Stimulated activated effector memory CD8-positive, alpha-beta T cell treated with anti-CD3 and anti-CD28 coated beads, Interleukin-12 subunit alpha, Interleukin-12 subunit beta, amount 100 ng/mL, for 72 hours (primary cell): Measurements from ENCODE around the gene VTI1A.
A peak's percentile ranks its signal among the peaks of the same experiment; 100 is the strongest.

Source experiments
- ATAC-seq: fragments of 150-1000 bp; cut with Tn5 transposase; 2 replicates; pipeline ENCODE4 v1.10.0; 2021
- DNase-seq, 2 donors: peaks; one replicate each; pipeline ENCODE4 v3.0.0; 2021 to 2022; ENCODE audit warnings: low spot score in 2 of 2
- H3K27ac Mint-ChIP-seq: one replicate; pipeline ENCODE4 v1.8.0; 2022; ENCODE audit warnings: mild to moderate bottlenecking, mixed read lengths
- H3K36me3 Mint-ChIP-seq: one replicate; pipeline ENCODE4 v1.8.0; 2022; ENCODE audit warnings: mild to moderate bottlenecking, mixed read lengths
- H3K4me1 Mint-ChIP-seq: one replicate; pipeline ENCODE4 v1.8.0; 2022; ENCODE audit warnings: mixed read lengths
- H3K4me3 Mint-ChIP-seq: one replicate; pipeline ENCODE4 v1.8.0; 2022; ENCODE audit warnings: mild to moderate bottlenecking, mixed read lengths
- H3K9me3 Mint-ChIP-seq: one replicate; pipeline ENCODE4 v1.8.0; 2022; ENCODE audit warnings: mixed read lengths

Gene VTI1A

DNA sequence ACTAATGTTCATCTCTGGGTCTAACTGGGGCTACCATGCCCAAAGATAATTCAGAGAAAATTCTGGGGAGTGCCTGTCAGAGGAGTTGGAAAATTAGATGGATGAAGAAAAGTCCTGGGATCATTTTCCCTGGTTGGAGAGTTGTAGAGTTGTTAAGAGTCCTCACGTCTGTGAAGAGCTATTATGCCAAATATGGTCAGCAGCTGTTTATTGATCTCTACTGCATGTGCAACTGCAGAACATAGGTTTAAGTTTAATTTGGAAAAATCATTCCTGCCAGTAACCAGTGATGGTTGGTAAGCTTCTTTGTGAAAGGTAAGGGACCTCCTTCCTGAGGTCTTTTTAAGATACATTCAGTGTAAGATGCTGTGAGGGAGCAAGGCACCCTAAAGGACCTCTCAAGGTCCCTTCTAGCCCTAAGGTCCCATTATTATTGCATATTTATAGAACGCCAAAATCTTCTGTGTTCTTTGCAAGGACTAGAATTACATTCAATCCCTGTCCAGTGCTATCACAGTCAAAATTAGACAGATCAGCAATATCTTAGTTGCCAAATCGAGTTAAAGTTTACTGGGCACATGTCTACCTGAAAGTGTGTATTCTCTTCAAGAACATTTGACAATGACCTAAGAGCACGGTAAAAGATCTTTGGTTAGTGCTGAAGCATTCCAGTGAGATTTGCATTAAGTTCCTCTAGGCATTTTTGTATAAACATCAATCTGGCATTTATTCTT is 62.7 kb downstream of the VTI1A start:
- peaks cover 25% of the 10 kb centered on the region for H3K4me1 Mint-ChIP-seq
- no peak overlapping the region for H3K4me3 Mint-ChIP-seq
- H3K27ac Mint-ChIP-seq, result no peak overlapping the region
- peaks cover 6% of the 10 kb centered on the region for H3K36me3 Mint-ChIP-seq
- no peaks in the 10 kb centered on the region for H3K9me3 Mint-ChIP-seq
- DNase-seq, result no peak
- ATAC-seq, result no peak

DNA sequence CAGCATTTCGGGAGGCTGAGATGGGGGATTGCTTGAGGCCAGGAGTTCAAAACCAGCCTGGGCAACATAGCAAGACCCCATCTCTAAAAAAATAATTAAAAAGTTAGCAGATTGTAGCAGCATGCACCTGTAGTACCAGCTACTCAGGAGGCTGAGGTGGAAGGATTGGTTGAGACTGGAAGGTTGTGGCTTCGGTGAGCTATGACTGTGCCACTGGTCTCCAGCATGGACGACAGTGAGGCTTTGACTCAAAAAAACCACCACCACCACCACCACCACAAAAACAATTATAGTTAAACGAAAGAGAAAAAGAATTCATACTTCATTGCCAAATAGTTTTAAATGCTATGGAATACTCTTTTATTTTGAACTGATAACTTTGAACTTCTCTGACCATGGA is 63.4 kb downstream of the VTI1A start:
- H3K4me3 Mint-ChIP-seq, result no peak overlapping the region
- peaks cover 25% of the 10 kb centered on the region for H3K4me1 Mint-ChIP-seq
- peaks cover 6% of the 10 kb centered on the region for H3K36me3 Mint-ChIP-seq
- no peak overlapping the region for H3K27ac Mint-ChIP-seq
- peak; percentile 100 for ATAC-seq
- peak in 1 of 2 donors; percentile 63 for DNase-seq
- H3K9me3 Mint-ChIP-seq, result no peaks in the 10 kb centered on the region

DNA sequence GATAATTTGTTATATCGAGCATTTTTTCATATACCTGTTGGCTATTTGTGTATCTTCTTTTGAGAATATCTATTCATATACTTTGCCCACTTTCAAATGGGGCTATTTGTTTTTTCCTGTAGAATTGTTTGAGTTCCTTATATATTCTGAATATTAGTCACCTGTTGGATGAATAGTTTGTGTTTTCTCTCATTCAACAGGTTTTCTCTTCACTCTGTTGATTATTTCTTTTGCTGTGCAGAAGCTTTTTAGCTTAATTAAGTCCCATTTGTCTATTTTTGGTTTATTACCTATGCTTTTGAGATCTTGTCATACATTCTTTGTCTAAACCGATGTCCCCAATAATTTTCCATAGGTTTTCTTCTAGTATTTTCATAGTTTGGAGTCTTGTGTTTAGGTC is 65.3 kb downstream of the VTI1A start:
- Mint-ChIP-seq H3K9me3 (no peaks in the 10 kb centered on the region), H3K4me3 (no peak overlapping the region), H3K27ac (no peak overlapping the region), H3K4me1 (peaks cover 21% of the 10 kb centered on the region), H3K36me3 (peaks cover 6% of the 10 kb centered on the region)
- no peak for ATAC-seq
- DNase-seq, result no peak

DNA sequence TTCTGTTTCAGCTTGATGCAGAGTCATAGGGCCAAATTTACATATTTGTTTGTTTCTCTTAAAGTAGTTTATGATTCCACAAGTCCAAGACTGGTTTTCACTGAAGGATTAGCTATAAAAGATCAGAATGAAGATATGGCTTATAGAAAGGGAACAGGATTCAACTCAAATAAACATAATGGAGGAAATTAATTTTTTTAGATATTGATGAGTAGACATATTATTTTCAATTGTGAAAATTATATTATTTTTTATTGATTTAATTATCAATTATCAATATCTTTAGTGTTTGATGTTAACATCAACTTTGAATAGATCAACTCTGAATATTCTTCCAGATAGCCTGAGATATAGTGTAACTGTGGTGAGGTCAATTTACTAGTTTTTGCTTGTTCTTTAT is 68.1 kb downstream of the VTI1A start:
- H3K36me3 Mint-ChIP-seq, result peaks cover 6% of the 10 kb centered on the region
- no peak overlapping the region for H3K27ac Mint-ChIP-seq
- H3K4me1 Mint-ChIP-seq, result peaks cover 20% of the 10 kb centered on the region
- DNase-seq (no peak), ATAC-seq (no peak)
- no peak overlapping the region for H3K4me3 Mint-ChIP-seq
- H3K9me3 Mint-ChIP-seq, result no peaks in the 10 kb centered on the region

DNA sequence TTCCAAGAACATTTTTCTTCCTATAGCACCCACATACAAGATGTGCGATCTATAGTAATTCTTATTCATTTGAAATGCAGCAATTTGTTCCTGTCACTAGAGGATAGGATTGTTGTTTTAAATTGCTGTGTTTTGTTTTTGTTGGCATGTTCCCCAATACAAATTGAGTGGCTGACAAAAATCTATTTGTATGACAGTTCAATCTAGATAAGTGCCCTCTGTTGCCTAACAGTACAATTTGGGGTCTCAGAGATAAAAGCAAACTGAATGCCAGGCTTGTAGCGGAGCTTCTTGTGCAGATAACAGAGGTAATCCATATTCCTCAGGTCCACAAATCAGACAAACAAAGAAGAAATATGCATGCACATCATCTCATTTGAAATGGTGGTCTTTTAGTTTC is 68.8 kb downstream of the VTI1A start:
- no peaks in the 10 kb centered on the region for H3K36me3 Mint-ChIP-seq
- H3K4me1 Mint-ChIP-seq, result peaks cover 20% of the 10 kb centered on the region
- H3K4me3 Mint-ChIP-seq, result no peak overlapping the region
- ATAC-seq, result no peak
- no peak overlapping the region for H3K27ac Mint-ChIP-seq
- H3K9me3 Mint-ChIP-seq, result no peaks in the 10 kb centered on the region
- DNase-seq, result no peak

DNA sequence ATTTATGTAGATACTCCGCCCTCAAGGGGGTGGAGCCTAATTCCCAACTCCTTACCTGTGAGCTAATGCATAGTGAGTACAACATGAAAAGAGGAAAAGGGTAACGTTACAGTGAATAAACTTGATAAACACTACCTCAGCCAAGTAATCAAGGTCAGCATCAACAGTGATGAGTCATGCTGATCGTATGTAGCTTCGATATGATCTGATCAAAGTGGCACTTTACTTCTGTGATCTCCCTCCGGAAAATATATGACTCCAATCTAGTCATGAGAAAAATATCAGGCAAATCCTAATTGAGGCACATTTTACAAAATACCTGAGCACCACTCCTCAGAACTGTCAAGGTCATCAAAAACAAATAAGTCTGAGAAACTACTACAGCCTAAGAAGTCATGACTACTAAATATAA is 70.4 kb downstream of the VTI1A start:
- Mint-ChIP-seq H3K4me1 (peaks cover 13% of the 10 kb centered on the region), H3K27ac (no peak overlapping the region), H3K4me3 (no peak overlapping the region), H3K36me3 (no peaks in the 10 kb centered on the region), H3K9me3 (no peaks in the 10 kb centered on the region)
- DNase-seq (no peak), ATAC-seq (no peak)

DNA sequence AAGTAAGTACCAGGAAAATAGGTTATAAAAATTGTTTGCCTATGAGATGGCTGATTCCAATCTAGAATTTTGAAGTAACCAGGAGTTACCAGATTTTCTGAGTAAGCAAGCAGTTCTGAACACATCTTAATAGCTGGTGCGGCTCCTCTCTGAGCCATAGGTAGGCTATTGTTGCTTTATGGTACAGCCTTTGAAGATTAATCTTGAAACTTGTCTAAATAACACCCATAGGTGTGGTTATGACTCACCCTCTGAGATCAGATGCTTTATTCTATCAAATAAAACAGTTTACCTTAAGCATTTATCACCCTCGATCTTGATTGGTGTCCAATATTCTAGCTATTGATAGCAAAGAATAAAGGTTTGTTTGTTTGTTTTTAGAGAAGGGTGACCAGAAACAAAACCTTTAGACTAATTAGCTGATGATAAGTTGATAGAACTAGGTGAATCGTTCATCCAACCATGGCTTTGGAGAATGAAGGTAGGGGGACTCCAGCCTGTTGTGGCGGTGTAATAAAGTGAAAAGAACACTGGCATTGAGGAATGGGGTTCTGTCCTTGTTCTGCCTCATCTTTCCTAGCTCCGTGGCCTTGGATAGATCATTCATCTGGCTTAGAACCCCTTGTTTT is 72.2 kb downstream of the VTI1A start:
- H3K9me3 Mint-ChIP-seq, result no peaks in the 10 kb centered on the region
- peaks cover 13% of the 10 kb centered on the region for H3K4me1 Mint-ChIP-seq
- H3K36me3 Mint-ChIP-seq, result no peaks in the 10 kb centered on the region
- H3K4me3 Mint-ChIP-seq, result no peak overlapping the region
- DNase-seq (no peak), ATAC-seq (peak; percentile 100)
- no peak overlapping the region for H3K27ac Mint-ChIP-seq

DNA sequence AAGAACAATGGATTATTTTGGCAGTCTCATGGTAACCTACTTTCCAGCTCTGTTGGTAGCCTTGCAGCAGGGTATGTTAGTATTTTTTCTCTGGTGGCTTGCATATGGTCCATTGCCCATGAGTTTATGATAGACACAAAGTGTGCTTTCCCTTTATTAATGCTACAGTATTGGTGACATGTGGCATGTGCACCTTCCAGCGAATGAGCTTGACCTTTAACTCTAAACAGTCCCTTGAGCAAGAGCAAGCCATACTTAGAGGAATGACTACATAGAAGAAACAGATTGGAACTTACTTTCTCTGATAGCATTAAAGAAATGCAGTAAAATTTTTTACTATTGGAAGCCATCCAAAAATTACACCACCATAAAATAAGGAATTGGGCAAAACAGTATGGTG is 73.9 kb downstream of the VTI1A start:
- no peak overlapping the region for H3K27ac Mint-ChIP-seq
- ATAC-seq (no peak), DNase-seq (no peak)
- H3K4me3 Mint-ChIP-seq, result no peak overlapping the region
- H3K4me1 Mint-ChIP-seq, result peaks cover 28% of the 10 kb centered on the region
- H3K36me3 Mint-ChIP-seq, result no peaks in the 10 kb centered on the region
- no peaks in the 10 kb centered on the region for H3K9me3 Mint-ChIP-seq

DNA sequence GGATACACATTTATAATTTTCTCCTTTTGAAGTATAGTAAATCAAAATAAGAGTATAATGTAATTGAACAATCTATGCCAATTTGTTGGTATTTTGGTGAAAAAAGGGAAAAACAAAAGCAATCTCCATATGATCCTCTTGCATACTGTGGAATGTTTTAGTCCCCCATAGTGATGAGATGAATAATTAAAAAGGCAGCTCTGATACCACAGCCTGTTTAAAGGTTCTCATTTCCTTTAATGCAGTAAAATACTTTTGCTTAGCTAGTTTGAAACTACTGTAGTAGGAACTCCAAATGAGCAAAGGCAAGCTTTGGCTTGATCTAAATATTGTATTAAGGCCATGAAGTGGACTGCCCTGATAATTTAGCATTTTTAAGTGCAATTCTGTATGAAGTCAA is 77.6 kb downstream of the VTI1A start:
- DNase-seq (no peak), ATAC-seq (no peak)
- Mint-ChIP-seq H3K36me3 (peaks cover 5% of the 10 kb centered on the region), H3K9me3 (no peaks in the 10 kb centered on the region), H3K27ac (no peak overlapping the region), H3K4me1 (peaks cover 36% of the 10 kb centered on the region), H3K4me3 (no peak overlapping the region)

DNA sequence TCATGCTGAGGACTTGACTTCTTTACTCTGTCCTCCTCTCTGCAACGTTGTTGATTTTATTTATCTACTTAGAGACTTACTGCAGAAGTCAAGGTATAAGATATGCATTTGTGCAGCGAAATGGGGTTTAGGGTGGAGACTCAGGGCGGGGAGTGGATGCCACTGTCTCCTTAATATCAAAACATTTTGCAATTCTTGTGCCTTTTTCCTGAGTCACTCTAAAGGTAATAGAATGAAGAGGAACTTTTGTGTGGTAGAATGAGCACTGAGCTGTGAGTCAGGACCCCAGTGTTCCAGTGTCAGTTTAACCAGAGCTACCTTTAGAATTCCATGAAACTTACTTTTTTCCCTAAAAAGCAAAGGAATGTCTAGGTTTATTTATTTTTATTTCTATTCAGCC is 78.2 kb downstream of the VTI1A start:
- ATAC-seq (no peak), DNase-seq (no peak)
- Mint-ChIP-seq H3K27ac (peak overlapping the region; percentile 32), H3K4me3 (no peak overlapping the region), H3K9me3 (no peaks in the 10 kb centered on the region), H3K4me1 (peaks cover 36% of the 10 kb centered on the region), H3K36me3 (peaks cover 5% of the 10 kb centered on the region)

DNA sequence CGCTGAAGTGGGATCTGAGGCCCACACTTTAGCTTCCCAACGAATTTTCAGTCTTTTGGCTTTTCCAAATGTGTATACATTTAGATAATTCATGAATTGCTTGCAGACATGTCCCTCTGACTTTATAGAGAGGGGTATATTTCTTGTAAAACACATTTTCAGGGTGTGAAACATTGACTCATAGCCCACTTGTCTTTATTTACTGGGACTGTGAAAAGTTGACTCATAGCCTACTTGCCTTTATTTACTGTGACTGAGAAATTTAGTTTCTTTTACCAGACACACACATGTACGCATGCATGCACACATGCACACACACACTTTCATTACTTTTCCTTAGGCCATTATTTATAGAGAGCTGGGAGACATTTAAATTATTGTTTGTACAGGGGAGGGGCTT is 79.1 kb downstream of the VTI1A start:
- ATAC-seq (peak; percentile 97), DNase-seq (no peak)
- Mint-ChIP-seq H3K9me3 (no peaks in the 10 kb centered on the region), H3K4me1 (peaks cover 43% of the 10 kb centered on the region), H3K36me3 (peaks cover 14% of the 10 kb centered on the region), H3K4me3 (peak overlapping the region; percentile 43), H3K27ac (peak overlapping the region; percentile 32)

DNA sequence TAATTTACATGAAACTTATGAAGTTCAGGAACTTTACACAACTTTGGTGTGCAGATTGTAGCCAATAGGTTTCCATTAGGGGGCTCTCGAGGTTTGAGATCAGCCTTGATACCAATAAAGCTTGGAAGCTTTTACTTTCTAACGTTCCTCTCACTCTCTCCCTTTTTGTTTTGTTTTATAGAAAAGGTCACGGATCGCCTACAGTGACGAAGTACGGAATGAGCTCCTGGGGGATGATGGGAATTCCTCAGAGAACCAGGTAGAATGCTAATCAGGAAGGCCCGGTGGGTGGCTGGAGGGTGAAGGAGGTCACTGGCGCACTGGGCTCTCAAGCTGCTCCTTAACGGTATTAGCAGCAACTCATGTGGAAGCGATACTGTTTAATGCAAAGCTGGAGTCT is 79.9 kb downstream of the VTI1A start:
- no peaks in the 10 kb centered on the region for H3K9me3 Mint-ChIP-seq
- H3K27ac Mint-ChIP-seq, result no peak overlapping the region
- DNase-seq (no peak), ATAC-seq (no peak)
- peaks cover 51% of the 10 kb centered on the region for H3K4me1 Mint-ChIP-seq
- H3K36me3 Mint-ChIP-seq, result peaks cover 22% of the 10 kb centered on the region
- no peak overlapping the region for H3K4me3 Mint-ChIP-seq

DNA sequence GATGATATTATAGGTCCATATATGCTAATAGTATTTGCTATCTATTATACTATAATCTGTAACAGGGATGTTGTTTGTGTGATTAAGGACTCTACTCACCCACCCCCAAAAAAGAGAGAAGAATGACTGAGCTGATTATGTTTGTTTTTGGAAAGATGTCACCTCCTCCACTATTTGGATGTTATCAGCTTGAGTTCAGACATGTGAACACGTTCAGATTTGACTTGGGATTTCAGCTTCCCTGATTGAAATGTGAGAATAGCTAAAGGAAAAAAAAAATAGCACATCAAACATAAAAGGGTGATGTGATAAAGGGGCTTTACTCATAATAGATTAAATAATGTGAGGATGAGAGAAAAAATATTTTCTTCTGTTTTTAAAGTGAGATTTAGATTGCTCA is 81.2 kb downstream of the VTI1A start:
- no peaks in the 10 kb centered on the region for H3K9me3 Mint-ChIP-seq
- no peak for ATAC-seq
- H3K27ac Mint-ChIP-seq, result no peak overlapping the region
- no peak overlapping the region for H3K4me3 Mint-ChIP-seq
- peaks cover 55% of the 10 kb centered on the region for H3K4me1 Mint-ChIP-seq
- DNase-seq, result no peak
- peaks cover 27% of the 10 kb centered on the region for H3K36me3 Mint-ChIP-seq

DNA sequence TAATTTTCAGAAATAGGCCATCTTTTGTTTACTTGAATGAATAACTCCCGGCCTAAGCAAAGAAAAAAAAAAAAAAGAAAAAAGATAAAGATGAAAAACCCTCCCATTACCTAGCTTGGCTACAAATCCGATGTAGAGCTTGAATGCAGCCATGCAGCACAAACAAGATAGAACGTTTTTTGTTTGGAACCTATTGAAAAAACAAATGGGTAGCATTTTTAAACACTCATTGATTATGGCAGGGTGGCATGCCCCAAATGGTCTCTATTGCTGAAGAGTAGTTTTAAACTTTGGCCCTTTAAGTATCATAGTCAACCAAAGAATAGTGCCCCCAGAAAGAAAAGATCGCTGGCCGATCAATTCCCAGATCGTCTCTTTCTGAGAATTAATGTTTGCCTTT is 84.4 kb downstream of the VTI1A start:
- H3K36me3 Mint-ChIP-seq, result peaks cover 27% of the 10 kb centered on the region
- peak overlapping the region; percentile 87 for H3K27ac Mint-ChIP-seq
- peak overlapping the region; percentile 62 for H3K4me3 Mint-ChIP-seq

DNA sequence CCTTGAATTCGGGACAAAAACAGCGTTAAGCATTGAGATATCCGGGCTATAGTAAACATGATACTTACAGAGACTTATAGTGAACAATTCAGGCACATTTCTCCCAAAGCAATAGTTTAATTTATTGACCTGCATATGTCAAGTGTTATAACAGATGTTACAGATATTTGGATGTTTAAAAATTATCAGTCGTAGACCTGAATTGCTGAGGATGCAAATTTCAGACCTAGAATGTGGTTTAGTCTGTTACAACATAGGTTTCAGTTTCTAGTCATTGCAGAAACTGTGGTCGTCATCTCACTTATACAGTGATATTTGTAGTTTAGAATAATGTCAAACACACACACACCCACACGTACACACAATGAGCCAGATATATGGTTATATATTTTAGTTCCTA is 85.2 kb downstream of the VTI1A start:
- H3K27ac Mint-ChIP-seq, result peak overlapping the region; percentile 87
- peaks cover 35% of the 10 kb centered on the region for H3K4me1 Mint-ChIP-seq
- H3K4me3 Mint-ChIP-seq, result peak overlapping the region; percentile 62
- H3K9me3 Mint-ChIP-seq, result no peaks in the 10 kb centered on the region
- ATAC-seq (peak; percentile 99), DNase-seq (no peak)
- H3K36me3 Mint-ChIP-seq, result peaks cover 23% of the 10 kb centered on the region

More for the DNA sequence above, 84.4 kb downstream of the VTI1A start:
- DNase-seq (no peak), ATAC-seq (no peak)
- no peaks in the 10 kb centered on the region for H3K9me3 Mint-ChIP-seq
- peaks cover 43% of the 10 kb centered on the region for H3K4me1 Mint-ChIP-seq

DNA sequence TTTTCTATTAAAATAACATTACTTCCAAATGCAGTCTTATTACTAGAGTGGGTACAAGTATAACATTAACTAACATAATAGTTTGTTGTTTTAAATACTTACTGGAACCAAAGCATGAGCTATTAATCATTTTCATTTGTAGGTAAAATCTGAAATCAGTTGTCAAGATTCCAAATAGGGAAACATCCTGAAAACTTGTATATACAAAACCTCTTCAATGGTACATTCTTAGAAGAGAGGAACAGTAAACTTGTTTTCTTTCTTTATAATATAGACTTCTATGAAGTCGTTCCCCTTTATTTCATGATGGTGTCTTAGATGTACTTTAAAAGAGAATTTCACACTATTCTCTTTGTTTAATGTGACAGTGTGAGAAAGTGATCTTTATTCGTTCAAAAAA is 85.9 kb downstream of the VTI1A start:
- H3K36me3 Mint-ChIP-seq, result peaks cover 23% of the 10 kb centered on the region
- no peak for DNase-seq
- H3K4me1 Mint-ChIP-seq, result peaks cover 35% of the 10 kb centered on the region
- peak overlapping the region; percentile 62 for H3K4me3 Mint-ChIP-seq
- no peak overlapping the region for H3K27ac Mint-ChIP-seq
- ATAC-seq, result no peak
- H3K9me3 Mint-ChIP-seq, result no peaks in the 10 kb centered on the region
